GM12878 (cell line): ENCODE results near the gene KBTBD4. TPM values are rescaled to one million over a fixed set of nuclear protein-coding genes. Genes with fewer than 3 reads are reported as not detected.

Source experiments
- ATAC-seq: fragments of 200-7000 bp; cut with Tn5 transposase; 3 replicates; pipeline ENCODE4 v1.9.1; 2020; ENCODE audit warnings: mild to moderate bottlenecking, moderate library complexity
- BruUV-seq: library from RNA; stranded (reverse); fragments of 400-500 nt; replicated peaks from 2 replicates; lab custom pipeline; 2021; lab: Mats Ljungman, UMichigan
- CTCF ChIA-PET: fragments of 300-600 bp; sonication (Branson Sonifier 250); formaldehyde crosslinking; extraction: SDS; loops from one replicate; lab custom pipeline; 2021; ENCODE audit warnings: inconsistent platforms; lab: Yijun Ruan, JAX
- POLR2A ChIA-PET: fragments of 350-600 bp; formaldehyde crosslinking; extraction: SDS; loops from one replicate; lab custom pipeline; 2021; ENCODE audit warnings: inconsistent platforms; lab: Charles Lee
- RAD21 ChIA-PET: fragments of 300-600 bp; sonication (Branson Sonifier 250); formaldehyde crosslinking; loops from one replicate; lab custom pipeline; 2023; ENCODE audit warnings: antibody characterized with exemption; ENCODE audit not compliant: unreplicated experiment; lab: Charles Lee
- SMC1A ChIA-PET: fragments of 300-600 bp; sonication (Branson Sonifier 250); formaldehyde crosslinking; loops from one replicate; lab custom pipeline; 2023; ENCODE audit not compliant: unreplicated experiment, uncharacterized antibody; lab: Charles Lee
- DNase-seq: peaks from one replicate; pipeline ENCODE4 v3.0.0-alpha.2; 2011; ENCODE audit warnings: low read depth, low spot score
- FAIRE-seq: peaks from 3 replicates; lab custom pipeline; 2011; peaks lifted over from hg19 to GRCh38; lab: Jason Lieb, UNC
- H2AFZ ChIP-seq: 2 replicates; pipeline ENCODE4 v1.6.0; 2011; ENCODE audit warnings: low read depth, low read length, control low read depth; ENCODE audit not compliant: control insufficient read depth
- H3K27ac ChIP-seq: 2 replicates; pipeline ENCODE4 v1.5.1; 2011; ENCODE audit warnings: control low read depth; ENCODE audit not compliant: control insufficient read depth, insufficient read depth
- H3K27me3 ChIP-seq, 2 experiments: replicated peaks in 1 of 2; 2 replicates each; pipeline versions ENCODE4 v1.6.0 to v1.6.1; 2011; ENCODE audit warnings: low read length in 1 of 2; ENCODE audit not compliant: control insufficient read depth in 2 of 2, insufficient read depth in 2 of 2
- H3K36me3 ChIP-seq, 2 experiments: 2 replicates each; pipeline ENCODE4 v1.5.1; 2011; ENCODE audit warnings: low read length in 1 of 2; ENCODE audit not compliant: control insufficient read depth in 2 of 2, insufficient read depth in 2 of 2
- H3K4me1 ChIP-seq: 2 replicates; pipeline ENCODE4 v1.6.1; 2011; ENCODE audit warnings: mild to moderate bottlenecking, low read length, moderate library complexity, mixed read lengths; ENCODE audit not compliant: control insufficient read depth, insufficient read depth
- H3K4me2 ChIP-seq: 2 replicates; pipeline ENCODE4 v1.6.0; 2011; ENCODE audit warnings: control low read depth; ENCODE audit not compliant: control insufficient read depth, insufficient read depth
- H3K4me3 ChIP-seq: fragments of 200-600 bp; sonication (generic); 2 replicates; pipeline ENCODE4 v1.5.1; 2016
- H3K79me2 ChIP-seq: 2 replicates; pipeline ENCODE4 v1.6.0; 2011; ENCODE audit warnings: low read length; ENCODE audit not compliant: control insufficient read depth, insufficient read depth
- H3K9ac ChIP-seq: 2 replicates; pipeline ENCODE4 v1.8.0; 2011; ENCODE audit warnings: low read length, control low read depth, mixed read lengths; ENCODE audit not compliant: control insufficient read depth, insufficient read depth
- H3K9me3 ChIP-seq: replicated peaks from 3 replicates; pipeline ENCODE4 v1.5.1; 2011; ENCODE audit warnings: mild to moderate bottlenecking, low read length; ENCODE audit not compliant: control insufficient read depth, insufficient read depth
- H4K20me1 ChIP-seq: 2 replicates; pipeline ENCODE4 v1.6.0; 2011; ENCODE audit not compliant: control insufficient read depth, insufficient read depth
- BRCA1 ChIP-seq: IDR thresholded peaks from 2 replicates; pipeline ENCODE4 v1.6.1; 2011; ENCODE audit warnings: low read depth, low read length, improper control_type of control experiment
- CREB1 ChIP-seq: IDR thresholded peaks from 2 replicates; pipeline ENCODE4 v1.6.1; 2012; ENCODE audit warnings: low read depth, mild to moderate bottlenecking, inconsistent platforms
- MEF2A ChIP-seq: IDR thresholded peaks from 2 replicates; pipeline ENCODE4 v1.6.1; 2011; ENCODE audit warnings: low read depth, mild to moderate bottlenecking, low read length, moderate library complexity; ENCODE audit not compliant: insufficient read depth
- MYC ChIP-seq: IDR thresholded peaks from 2 replicates; pipeline ENCODE4 v1.6.1; 2011; ENCODE audit warnings: mild to moderate bottlenecking, low read length, moderate library complexity, inconsistent platforms; ENCODE audit not compliant: insufficient read depth, insufficient replicate concordance, insufficient read length, severe bottlenecking
- RELA ChIP-seq: fragments of 450-650 bp; IDR thresholded peaks from 2 replicates; pipeline ENCODE4 v1.8.0; 2014; ENCODE audit warnings: borderline replicate concordance; ENCODE audit not compliant: partially characterized antibody
- SMARCA5 ChIP-seq: fragments of 450-650 bp; IDR thresholded peaks from 2 replicates; pipeline ENCODE4 v1.6.1; 2017; ENCODE audit warnings: mild to moderate bottlenecking
- SPI1 ChIP-seq: IDR thresholded peaks from 2 replicates; pipeline ENCODE4 v1.6.1; 2011; ENCODE audit warnings: low read depth, mild to moderate bottlenecking, low read length, moderate library complexity, borderline replicate concordance; ENCODE audit not compliant: insufficient read depth
- SREBF1 ChIP-seq: IDR thresholded peaks from 2 replicates; pipeline ENCODE4 v1.6.1; 2012; ENCODE audit warnings: mild to moderate bottlenecking, low read length
- SRF ChIP-seq, 2 experiments: IDR thresholded peaks; 2 replicates each; pipeline ENCODE4 v1.6.1; 2011; ENCODE audit warnings: low read depth in 2 of 2, low read length in 2 of 2, mild to moderate bottlenecking in 1 of 2, moderate library complexity in 1 of 2
- TCF7 ChIP-seq: IDR thresholded peaks from 2 replicates; pipeline ENCODE4 v1.6.1; 2014; ENCODE audit warnings: antibody characterized with exemption, borderline replicate concordance
- WGBS: methylation state at CpG from one replicate; pipeline ENCODE4 v1.1.6; 2016; ENCODE audit warnings: low lambda C conversion rate; ENCODE audit not compliant: insufficient replicate concordance, insufficient coverage; ENCODE audit errors: missing lambda C conversion rate; 5-methylcytosine and 5-hydroxymethylcytosine counted together
- in situ Hi-C: fragments of 300-500 bp; cut with MboI; formaldehyde crosslinking; loops from 9 replicates; pipeline ENCODE4 v1.14.3; 2018; ENCODE audit warnings: mixed read lengths
- intact Hi-C: fragments of 100-400 bp; cut with micrococcal nuclease; formaldehyde crosslinking; loops from one replicate; pipeline ENCODE4 v1.14.2; 2022; ENCODE audit not compliant: unreplicated experiment
- polyA plus RNA-seq, 11 experiments: library from polyadenylated mRNA; depleted of rRNA in 4 of 11; unstranded in 6 of 11; stranded (reverse) in 5 of 11; fragments of >200 nt; fragmentation: Nextera tagmentation in 4 of 11; fragmentation: Illumina TruSeq in 1 of 11; extraction: Ambion mirVana in 4 of 11; extraction: Trizol in 1 of 11; gene quantifications; 1 replicate in 1 of 11; 2 replicates in 10 of 11; pipeline versions ENCODE4 v1.2.1 to v1.2.3, GENCODE V29; 2011 to 2016; ENCODE audit warnings: inconsistent platforms in 2 of 11, missing spikeins in 2 of 11, low read depth in 1 of 11
- total RNA-seq, 4 experiments: library from RNA; depleted of rRNA in 3 of 4; stranded (reverse); fragments of >200 nt in 3 of 4; fragmentation: Illumina TruSeq in 1 of 4; extraction: Trizol in 1 of 4; gene quantifications; 2 replicates each; pipeline versions ENCODE4 v1.2.1 to v1.2.3, GENCODE V29; 2013 to 2021
- TF ChIP-seq, protein P1 (sequence below): IDR thresholded peaks from 2 replicates; pipeline ENCODE4 v1.6.1; 2012; ENCODE audit warnings: improper control_type of control experiment, low read depth, low read length; ENCODE audit not compliant: insufficient replicate concordance
- TF ChIP-seq, protein P2 (sequence below): fragments of 450-650 bp; IDR thresholded peaks from 2 replicates; pipeline ENCODE4 v1.6.1; 2018; ENCODE audit warnings: borderline replicate concordance, mild to moderate bottlenecking; ENCODE audit not compliant: partially characterized antibody
- TF ChIP-seq, protein P3 (sequence below): IDR thresholded peaks from 2 replicates; pipeline ENCODE4 v1.6.1; 2011; ENCODE audit warnings: low read depth, mild to moderate bottlenecking, low read length, moderate library complexity, borderline replicate concordance; ENCODE audit errors: extremely low read depth

KBTBD4 gene
- total and polyA plus RNA-seq, 10 of the 15 experiments (the other 5 are each of a cell fraction or from before 2014, with no cell fraction given), result 18.4 to 46.4 (median 25.7) TPM

DNA sequence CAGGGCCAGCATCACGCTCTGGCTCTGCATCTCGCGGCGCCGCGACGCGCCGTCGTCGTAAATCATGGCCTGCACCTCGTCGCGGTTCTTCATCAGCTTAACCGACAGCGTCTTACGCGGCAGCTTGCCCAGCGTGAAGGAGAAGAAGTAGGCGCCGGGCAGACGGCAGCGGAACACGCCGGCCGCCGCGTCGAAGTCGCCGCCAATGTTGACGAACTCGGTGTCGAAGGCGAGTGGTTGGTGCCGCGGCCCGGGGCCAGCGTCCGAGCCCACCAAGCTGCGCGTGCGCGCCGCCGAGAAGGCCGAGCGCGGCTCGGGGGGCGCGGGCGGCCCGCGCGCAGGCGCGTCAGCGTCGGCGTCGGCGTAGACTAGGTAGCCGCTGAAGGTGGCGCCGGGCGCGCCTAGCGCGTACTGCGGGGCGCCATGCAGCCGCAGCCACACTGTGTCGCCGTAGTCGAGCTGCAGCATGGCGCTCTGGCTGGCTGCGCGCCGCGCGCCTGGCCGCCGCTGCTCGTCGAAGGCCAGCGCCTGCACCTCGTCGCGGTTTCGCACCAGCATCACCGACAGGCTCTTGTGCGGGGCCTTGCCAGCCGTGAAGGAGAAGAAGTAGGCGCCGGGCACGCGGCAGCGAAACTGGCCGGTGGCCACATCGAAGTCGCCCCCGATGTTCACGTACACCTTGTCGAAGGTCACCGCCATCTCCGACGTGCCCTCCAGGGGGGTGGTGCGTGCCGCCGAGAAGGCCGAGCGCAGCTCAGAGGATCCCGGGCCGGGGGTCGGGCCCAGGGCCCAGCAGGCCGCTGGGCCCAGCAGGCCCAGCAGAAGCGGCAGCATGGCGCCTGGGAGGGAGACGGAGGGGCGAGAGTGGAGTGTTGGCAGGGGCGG is 11.4 kb upstream of the KBTBD4 start:
- H3K4me1 ChIP-seq, result peaks cover 7% of the 10 kb centered on the region
- BruUV-seq, result no TSS peak
- RAD21 ChIA-PET, result no interaction called here
- H4K20me1 ChIP-seq, result no peaks in the 10 kb centered on the region
- no peaks in the 10 kb centered on the region; a peak in 1 of 4 replicates for H3K36me3 ChIP-seq
- 97% methylated on average over 81 of the region's 122 CpGs for WGBS
- no peaks in the 10 kb centered on the region for H3K9me3 ChIP-seq
- no peaks in the 10 kb centered on the region for H3K79me2 ChIP-seq
- POLR2A ChIA-PET, result no interaction called here
- no peak overlapping the region for H3K27ac ChIP-seq
- no peak overlapping the region for H3K4me2 ChIP-seq
- no peak for FAIRE-seq
- H3K9ac ChIP-seq, result no peak overlapping the region
- TF ChIP-seq TCF7 (no peak), BRCA1 (no peak), SMARCA5 (no peak), SRF (IDR thresholded peaks at IDR 0.05; ENCODE audit: low read depth in 2 of 2, low read length in 2 of 2) (no peak), MYC (no peak), SPI1 (no peak), CREB1 (no peak), MEF2A (no peak), RELA (no peak), SREBF1 (no peak)
- TF ChIP-seq, protein P1, sequence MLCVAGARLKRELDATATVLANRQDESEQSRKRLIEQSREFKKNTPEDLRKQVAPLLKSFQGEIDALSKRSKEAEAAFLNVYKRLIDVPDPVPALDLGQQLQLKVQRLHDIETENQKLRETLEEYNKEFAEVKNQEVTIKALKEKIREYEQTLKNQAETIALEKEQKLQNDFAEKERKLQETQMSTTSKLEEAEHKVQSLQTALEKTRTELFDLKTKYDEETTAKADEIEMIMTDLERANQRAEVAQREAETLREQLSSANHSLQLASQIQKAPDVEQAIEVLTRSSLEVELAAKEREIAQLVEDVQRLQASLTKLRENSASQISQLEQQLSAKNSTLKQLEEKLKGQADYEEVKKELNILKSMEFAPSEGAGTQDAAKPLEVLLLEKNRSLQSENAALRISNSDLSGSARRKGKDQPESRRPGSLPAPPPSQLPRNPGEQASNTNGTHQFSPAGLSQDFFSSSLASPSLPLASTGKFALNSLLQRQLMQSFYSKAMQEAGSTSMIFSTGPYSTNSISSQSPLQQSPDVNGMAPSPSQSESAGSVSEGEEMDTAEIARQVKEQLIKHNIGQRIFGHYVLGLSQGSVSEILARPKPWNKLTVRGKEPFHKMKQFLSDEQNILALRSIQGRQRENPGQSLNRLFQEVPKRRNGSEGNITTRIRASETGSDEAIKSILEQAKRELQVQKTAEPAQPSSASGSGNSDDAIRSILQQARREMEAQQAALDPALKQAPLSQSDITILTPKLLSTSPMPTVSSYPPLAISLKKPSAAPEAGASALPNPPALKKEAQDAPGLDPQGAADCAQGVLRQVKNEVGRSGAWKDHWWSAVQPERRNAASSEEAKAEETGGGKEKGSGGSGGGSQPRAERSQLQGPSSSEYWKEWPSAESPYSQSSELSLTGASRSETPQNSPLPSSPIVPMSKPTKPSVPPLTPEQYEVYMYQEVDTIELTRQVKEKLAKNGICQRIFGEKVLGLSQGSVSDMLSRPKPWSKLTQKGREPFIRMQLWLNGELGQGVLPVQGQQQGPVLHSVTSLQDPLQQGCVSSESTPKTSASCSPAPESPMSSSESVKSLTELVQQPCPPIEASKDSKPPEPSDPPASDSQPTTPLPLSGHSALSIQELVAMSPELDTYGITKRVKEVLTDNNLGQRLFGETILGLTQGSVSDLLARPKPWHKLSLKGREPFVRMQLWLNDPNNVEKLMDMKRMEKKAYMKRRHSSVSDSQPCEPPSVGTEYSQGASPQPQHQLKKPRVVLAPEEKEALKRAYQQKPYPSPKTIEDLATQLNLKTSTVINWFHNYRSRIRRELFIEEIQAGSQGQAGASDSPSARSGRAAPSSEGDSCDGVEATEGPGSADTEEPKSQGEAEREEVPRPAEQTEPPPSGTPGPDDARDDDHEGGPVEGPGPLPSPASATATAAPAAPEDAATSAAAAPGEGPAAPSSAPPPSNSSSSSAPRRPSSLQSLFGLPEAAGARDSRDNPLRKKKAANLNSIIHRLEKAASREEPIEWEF, result no peak
- TF ChIP-seq, protein P2, sequence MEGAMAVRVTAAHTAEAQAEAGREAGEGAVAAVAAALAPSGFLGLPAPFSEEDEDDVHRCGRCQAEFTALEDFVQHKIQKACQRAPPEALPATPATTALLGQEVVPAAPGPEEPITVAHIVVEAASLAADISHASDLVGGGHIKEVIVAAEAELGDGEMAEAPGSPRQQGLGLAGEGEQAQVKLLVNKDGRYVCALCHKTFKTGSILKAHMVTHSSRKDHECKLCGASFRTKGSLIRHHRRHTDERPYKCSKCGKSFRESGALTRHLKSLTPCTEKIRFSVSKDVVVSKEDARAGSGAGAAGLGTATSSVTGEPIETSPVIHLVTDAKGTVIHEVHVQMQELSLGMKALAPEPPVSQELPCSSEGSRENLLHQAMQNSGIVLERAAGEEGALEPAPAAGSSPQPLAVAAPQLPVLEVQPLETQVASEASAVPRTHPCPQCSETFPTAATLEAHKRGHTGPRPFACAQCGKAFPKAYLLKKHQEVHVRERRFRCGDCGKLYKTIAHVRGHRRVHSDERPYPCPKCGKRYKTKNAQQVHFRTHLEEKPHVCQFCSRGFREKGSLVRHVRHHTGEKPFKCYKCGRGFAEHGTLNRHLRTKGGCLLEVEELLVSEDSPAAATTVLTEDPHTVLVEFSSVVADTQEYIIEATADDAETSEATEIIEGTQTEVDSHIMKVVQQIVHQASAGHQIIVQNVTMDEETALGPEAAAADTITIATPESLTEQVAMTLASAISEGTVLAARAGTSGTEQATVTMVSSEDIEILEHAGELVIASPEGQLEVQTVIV, result no peak
- TF ChIP-seq, protein P3, sequence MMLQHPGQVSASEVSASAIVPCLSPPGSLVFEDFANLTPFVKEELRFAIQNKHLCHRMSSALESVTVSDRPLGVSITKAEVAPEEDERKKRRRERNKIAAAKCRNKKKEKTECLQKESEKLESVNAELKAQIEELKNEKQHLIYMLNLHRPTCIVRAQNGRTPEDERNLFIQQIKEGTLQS, result no peak
- SMC1A ChIA-PET, result no interaction called here
- intact Hi-C loops, result no loop called here
- no peak for ATAC-seq
- no peak for DNase-seq
- H2AFZ ChIP-seq, result no peak overlapping the region
- in situ Hi-C loops, result no loop called here
- H3K27me3 ChIP-seq, result peaks cover 3 to 23% of the 10 kb centered on the region in 2 experiments
- H3K4me3 ChIP-seq, result no peak overlapping the region
- CTCF ChIA-PET, result interaction anchor here (1.6 kb wide), 1 partner anchor 27 kb away, joined by 4 read pairs; no protein-coding TSS in a partner anchor
